ENCODE data around the gene RAB27A. TPM values are rescaled to one million over a fixed set of nuclear protein-coding genes. Genes with fewer than 3 reads are reported as not detected.

The RAB27A gene
- total RNA-seq, 1 donor from 2014 or later: 13.1 TPM

DNA sequence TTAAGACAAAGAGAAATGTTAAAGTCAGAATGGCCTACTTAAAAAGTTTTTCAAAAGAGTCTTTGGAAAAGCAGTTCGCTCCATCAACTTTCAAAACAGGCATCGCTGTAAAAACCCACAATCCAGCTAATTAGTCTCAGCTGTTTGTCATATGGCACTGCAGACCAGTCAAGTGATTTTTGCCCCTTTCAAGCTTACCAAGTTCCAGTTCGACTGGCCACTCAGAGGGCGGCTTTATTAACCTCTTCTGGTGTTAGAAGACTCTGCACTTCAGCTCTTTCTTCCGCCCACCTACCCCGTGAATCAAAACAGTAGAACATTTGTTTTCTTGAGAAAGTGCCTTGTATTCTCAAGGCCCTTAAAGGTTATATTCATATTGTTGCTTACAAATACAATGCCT is 19.3 kb downstream of the RAB27A start:
- peaks cover 7% of the 10 kb centered on the region for H3K36me3 Mint-ChIP-seq
- DNase-seq (ENCODE audit: low spot score in 2 of 2, unreplicated experiment in 2 of 2): no peak
- H3K27ac Mint-ChIP-seq: peak overlapping the region; percentile 21
- TF ChIP-seq, protein P1, sequence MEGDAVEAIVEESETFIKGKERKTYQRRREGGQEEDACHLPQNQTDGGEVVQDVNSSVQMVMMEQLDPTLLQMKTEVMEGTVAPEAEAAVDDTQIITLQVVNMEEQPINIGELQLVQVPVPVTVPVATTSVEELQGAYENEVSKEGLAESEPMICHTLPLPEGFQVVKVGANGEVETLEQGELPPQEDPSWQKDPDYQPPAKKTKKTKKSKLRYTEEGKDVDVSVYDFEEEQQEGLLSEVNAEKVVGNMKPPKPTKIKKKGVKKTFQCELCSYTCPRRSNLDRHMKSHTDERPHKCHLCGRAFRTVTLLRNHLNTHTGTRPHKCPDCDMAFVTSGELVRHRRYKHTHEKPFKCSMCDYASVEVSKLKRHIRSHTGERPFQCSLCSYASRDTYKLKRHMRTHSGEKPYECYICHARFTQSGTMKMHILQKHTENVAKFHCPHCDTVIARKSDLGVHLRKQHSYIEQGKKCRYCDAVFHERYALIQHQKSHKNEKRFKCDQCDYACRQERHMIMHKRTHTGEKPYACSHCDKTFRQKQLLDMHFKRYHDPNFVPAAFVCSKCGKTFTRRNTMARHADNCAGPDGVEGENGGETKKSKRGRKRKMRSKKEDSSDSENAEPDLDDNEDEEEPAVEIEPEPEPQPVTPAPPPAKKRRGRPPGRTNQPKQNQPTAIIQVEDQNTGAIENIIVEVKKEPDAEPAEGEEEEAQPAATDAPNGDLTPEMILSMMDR (IDR thresholded peaks at IDR 0.05; ENCODE audit: unreplicated experiment): no peak
- H3K27me3 Mint-ChIP-seq (ENCODE audit: low read depth): no peaks in the 10 kb centered on the region
- no peak overlapping the region for H3K4me3 Mint-ChIP-seq
- H3K4me1 Mint-ChIP-seq: peaks cover 37% of the 10 kb centered on the region
- H3K9me3 Mint-ChIP-seq: peaks cover 5% of the 10 kb centered on the region

DNA sequence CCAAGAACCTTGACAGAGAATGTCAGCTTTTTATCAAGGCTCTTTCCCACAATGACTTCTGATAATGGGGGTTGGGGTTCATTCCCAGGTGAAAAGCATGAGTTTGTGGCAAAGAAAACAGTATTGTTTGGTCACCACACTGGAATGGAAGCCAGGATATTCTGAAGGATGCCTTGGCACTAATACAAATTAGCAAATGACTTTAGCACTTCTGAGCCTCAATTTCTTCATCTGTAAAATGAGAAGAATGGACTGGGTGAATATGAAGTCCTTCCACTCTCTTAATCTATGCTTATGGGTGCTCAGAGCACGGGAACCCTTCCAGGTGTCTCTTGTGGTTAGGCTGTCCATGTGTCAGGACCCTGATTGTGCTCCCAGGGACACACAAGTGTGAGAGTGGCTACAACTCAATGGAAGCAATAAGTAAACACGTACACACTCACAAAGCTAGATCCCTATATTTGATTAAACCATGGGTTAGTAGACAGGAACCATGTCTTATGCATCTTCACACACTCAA is 21.4 kb downstream of the RAB27A start:
- H3K4me3 Mint-ChIP-seq: no peak overlapping the region
- H3K27me3 Mint-ChIP-seq (ENCODE audit: low read depth): no peaks in the 10 kb centered on the region
- TF ChIP-seq, protein P1 (IDR thresholded peaks at IDR 0.05; ENCODE audit: unreplicated experiment): no peak
- peak overlapping the region; percentile 71 for H3K27ac Mint-ChIP-seq
- DNase-seq (ENCODE audit: low spot score in 2 of 2, unreplicated experiment in 2 of 2): no peak
- H3K36me3 Mint-ChIP-seq: peaks cover 2% of the 10 kb centered on the region
- H3K4me1 Mint-ChIP-seq: peaks cover 37% of the 10 kb centered on the region
- peaks cover 5% of the 10 kb centered on the region for H3K9me3 Mint-ChIP-seq

DNA sequence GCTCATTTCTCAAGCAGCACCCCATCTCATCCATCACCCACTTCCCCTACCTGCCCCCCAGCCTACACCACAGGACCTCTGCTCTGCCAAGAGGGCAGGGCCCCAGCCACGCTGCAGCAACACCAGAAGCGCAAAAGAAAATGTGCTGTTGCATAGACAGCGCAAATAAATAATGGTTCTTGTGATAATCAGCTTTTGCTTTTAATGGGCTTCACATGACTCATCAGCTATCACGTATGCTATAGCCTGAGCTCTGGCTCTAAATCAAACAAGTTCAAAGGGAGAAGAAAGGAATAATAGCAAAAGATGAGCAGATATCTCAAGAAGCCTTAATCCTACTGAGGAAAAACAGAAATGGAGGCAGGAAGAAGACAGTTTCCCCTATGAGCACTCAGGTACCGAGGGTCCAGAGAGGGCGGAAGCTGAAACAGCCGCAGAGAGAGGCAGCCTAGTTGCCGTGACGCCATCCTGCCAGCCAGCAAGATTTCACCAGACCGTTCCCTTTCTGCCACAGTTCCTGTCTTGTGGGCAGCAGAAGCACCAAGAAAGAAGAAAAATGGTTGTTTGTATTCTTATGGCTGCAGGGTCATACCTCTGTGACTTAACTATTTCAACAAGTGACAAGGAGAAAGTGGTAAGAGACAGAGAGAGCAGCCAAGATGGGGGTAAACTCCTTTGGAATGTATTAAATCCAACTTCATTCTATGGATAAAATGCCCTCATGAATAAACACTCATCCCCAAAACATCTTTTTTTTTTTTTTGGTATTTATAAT is 22.0 kb downstream of the RAB27A start:
- peak overlapping the region; percentile 38 for H3K4me3 Mint-ChIP-seq
- peaks cover 37% of the 10 kb centered on the region for H3K4me1 Mint-ChIP-seq
- TF ChIP-seq, protein P1 (IDR thresholded peaks at IDR 0.05; ENCODE audit: unreplicated experiment): no peak
- H3K27me3 Mint-ChIP-seq (ENCODE audit: low read depth): no peaks in the 10 kb centered on the region
- H3K9me3 Mint-ChIP-seq: peaks cover 2% of the 10 kb centered on the region
- H3K27ac Mint-ChIP-seq: peak overlapping the region; percentile 84
- H3K36me3 Mint-ChIP-seq: no peaks in the 10 kb centered on the region
- DNase-seq (ENCODE audit: low spot score in 2 of 2, unreplicated experiment in 2 of 2): no peak

DNA sequence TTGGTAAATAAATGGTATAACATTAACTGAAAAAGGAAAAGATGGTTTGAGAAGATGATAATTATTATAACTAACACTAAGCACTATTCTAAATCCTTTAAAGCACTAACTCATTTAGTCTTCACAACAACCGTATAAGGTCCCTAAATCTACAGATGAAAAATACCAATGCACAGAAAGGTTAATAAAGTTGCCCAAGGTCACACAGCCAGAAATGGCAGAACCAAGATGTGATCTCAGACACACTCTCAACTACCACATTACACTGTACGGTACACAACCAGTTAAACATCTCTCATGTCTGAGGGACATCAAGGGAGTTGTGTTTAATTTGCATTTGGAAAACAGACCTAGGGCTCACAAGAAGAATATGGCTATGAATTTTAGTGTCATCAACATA is 23.1 kb downstream of the RAB27A start:
- TF ChIP-seq, protein P1 (IDR thresholded peaks at IDR 0.05; ENCODE audit: unreplicated experiment): no peak
- H3K36me3 Mint-ChIP-seq: no peaks in the 10 kb centered on the region
- H3K4me3 Mint-ChIP-seq: no peak overlapping the region
- no peak for DNase-seq (ENCODE audit: low spot score in 2 of 2, unreplicated experiment in 2 of 2)
- no peaks in the 10 kb centered on the region for H3K9me3 Mint-ChIP-seq
- peaks cover 37% of the 10 kb centered on the region for H3K4me1 Mint-ChIP-seq
- no peaks in the 10 kb centered on the region for H3K27me3 Mint-ChIP-seq (ENCODE audit: low read depth)
- peak overlapping the region; percentile 84 for H3K27ac Mint-ChIP-seq

DNA sequence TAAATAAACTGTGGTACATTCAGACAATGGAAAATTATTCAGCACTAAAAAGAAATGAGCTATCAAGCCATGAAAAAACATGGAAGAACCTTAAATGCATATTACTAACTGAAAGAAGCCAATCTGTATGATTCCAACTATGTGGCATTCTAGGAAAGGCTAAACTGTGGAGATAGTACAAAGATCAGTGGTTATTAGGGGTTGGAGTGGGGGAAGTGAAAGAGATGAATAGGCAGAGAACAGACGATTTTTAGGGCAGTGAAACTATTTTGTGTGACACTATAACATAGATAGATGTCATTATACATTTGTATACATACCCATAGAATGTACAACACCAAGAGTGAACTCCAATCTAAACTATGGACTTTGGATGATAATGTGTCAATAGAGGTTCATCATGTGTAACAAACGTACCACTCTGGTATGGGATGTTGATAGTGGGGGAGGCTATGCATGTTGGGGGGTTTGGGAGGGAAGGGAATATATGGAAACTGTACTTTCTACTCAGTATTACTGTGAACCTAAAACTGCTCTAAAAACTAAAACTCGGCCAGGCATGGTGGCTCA is 29.0 kb downstream of the RAB27A start:
- Mint-ChIP-seq H3K4me3 (no peak overlapping the region), H3K27me3 (ENCODE audit: low read depth) (no peaks in the 10 kb centered on the region)

More for the DNA sequence above, 29.0 kb downstream of the RAB27A start:
- Mint-ChIP-seq H3K36me3 (peaks cover 13% of the 10 kb centered on the region), H3K27ac (no peak overlapping the region), H3K9me3 (peaks cover 4% of the 10 kb centered on the region), H3K4me1 (peaks cover 2% of the 10 kb centered on the region)
- TF ChIP-seq, protein P1 (IDR thresholded peaks at IDR 0.05; ENCODE audit: unreplicated experiment): no peak
- DNase-seq (ENCODE audit: low spot score in 2 of 2, unreplicated experiment in 2 of 2): no peak
